ENCODE data around the gene OR51T1. TPM values are rescaled to one million over a fixed set of nuclear protein-coding genes. Genes with fewer than 3 reads are reported as not detected.

Gene OR51T1
- total RNA-seq, 4 donors from 2014 or later = not detected

DNA sequence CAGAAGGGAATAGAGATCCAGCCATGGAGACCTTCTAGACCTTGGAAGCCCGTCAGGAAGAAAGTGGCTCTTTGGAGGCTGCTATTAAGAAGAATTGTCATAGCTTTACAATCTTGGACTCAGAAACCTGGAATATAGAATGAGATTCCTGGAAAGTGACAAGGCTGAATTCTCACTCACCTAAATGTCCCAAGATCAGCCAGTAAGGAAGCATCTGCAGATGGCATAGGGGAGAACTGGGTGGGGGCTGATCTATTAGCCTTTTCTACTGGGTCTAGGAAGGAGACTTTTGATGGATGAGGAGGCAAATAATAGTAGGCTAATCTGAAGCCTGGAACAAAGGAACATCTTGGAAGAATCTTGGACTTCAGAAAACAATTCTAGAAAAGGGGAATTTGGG, 42.5 kb downstream of the OR51T1 start, which contains the start of gene OR51G1:
OR51G1 (minus strand) TSS at position 101 of the 400 bp plus-strand sequence; CDS start at position 101, 0 bp downstream.
- no peak for TF ChIP-seq POLR2A (IDR thresholded peaks at IDR 0.05; ENCODE audit: low read depth)
- WGBS = 89% methylated on average over 1 of the region's 1 CpG
- H3K36me3 ChIP-seq = no peaks in the 10 kb centered on the region
- H3K4me3 ChIP-seq = no peak within 1 kb of the TSS
- H3K27ac ChIP-seq (replicated peaks in 1 of 4) = no peak within 1 kb of the TSS
- no peaks in the 10 kb centered on the region for H3K27me3 ChIP-seq
- H3K9me3 ChIP-seq = no peaks in the 10 kb centered on the region
- intact Hi-C loops (cut with DNase I) = no loop called here
- no peaks in the 10 kb centered on the region for H3K4me1 ChIP-seq
- no peak for DNase-seq (ENCODE audit: extremely low spot score)

DNA sequence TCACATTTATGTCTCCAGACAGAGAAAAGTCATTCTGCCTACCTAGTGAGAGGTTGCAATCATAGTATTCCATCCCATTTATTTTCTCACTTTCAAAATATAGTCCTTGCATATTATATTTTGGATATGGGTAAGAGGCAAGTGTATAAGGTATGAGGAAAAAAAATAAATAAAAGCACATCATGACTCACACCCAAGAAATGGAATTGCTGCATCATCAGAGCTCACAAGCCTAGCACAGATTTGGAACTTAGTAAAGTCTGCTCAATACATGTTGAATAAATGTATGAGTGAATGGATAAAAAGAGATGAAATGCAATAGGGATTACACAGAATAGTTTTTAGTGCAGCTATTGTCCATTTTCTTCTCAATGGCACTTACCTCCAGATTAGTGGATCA, 44.9 kb downstream of the OR51T1 start:
- intact Hi-C loops (cut with DNase I) = no loop called here
- H3K36me3 ChIP-seq = no peaks in the 10 kb centered on the region
- TF ChIP-seq, protein P1, sequence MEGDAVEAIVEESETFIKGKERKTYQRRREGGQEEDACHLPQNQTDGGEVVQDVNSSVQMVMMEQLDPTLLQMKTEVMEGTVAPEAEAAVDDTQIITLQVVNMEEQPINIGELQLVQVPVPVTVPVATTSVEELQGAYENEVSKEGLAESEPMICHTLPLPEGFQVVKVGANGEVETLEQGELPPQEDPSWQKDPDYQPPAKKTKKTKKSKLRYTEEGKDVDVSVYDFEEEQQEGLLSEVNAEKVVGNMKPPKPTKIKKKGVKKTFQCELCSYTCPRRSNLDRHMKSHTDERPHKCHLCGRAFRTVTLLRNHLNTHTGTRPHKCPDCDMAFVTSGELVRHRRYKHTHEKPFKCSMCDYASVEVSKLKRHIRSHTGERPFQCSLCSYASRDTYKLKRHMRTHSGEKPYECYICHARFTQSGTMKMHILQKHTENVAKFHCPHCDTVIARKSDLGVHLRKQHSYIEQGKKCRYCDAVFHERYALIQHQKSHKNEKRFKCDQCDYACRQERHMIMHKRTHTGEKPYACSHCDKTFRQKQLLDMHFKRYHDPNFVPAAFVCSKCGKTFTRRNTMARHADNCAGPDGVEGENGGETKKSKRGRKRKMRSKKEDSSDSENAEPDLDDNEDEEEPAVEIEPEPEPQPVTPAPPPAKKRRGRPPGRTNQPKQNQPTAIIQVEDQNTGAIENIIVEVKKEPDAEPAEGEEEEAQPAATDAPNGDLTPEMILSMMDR (IDR thresholded peaks at IDR 0.05) = no peak
- TF ChIP-seq POLR2AphosphoS5 (IDR thresholded peaks at IDR 0.05) = no peak
- no peak for TF ChIP-seq POLR2A (IDR thresholded peaks at IDR 0.05; ENCODE audit: low read depth)
- TF ChIP-seq EP300 (IDR thresholded peaks at IDR 0.05) = no peak
- no peak overlapping the region for H3K27ac ChIP-seq (replicated peaks in 1 of 4)
- no peak for DNase-seq (ENCODE audit: extremely low spot score)
- H3K4me3 ChIP-seq = no peak overlapping the region
- H3K4me1 ChIP-seq = no peaks in the 10 kb centered on the region
- no peaks in the 10 kb centered on the region for H3K27me3 ChIP-seq
- no peaks in the 10 kb centered on the region for H3K9me3 ChIP-seq

Other genes with a start within 250 kb of the OR51T1 start
- not detected for gene OR51D1, start 244.4 kb upstream of the OR51T1 start, total RNA-seq
- gene OR51E1, start 237.9 kb upstream of the OR51T1 start, total RNA-seq = 1 to 10 TPM in 2 of 4 donors, under 1 TPM in 1, not detected in 1; 0.33 to 1.3 (median 1.2) TPM
- 1 to 10 TPM in 2 of 4 donors, under 1 TPM in 2; under 0.01 to 1.8 (median 0.72) TPM for gene OR51E2, start 184.0 kb upstream of the OR51T1 start, total RNA-seq
- gene MMP26, start 177.1 kb upstream of the OR51T1 start, total RNA-seq = not detected
- not detected for gene OR51F1, start 112.0 kb upstream of the OR51T1 start, total RNA-seq
- not detected for gene OR52R1, start 77.5 kb upstream of the OR51T1 start, total RNA-seq
- gene OR51F2, start 60.6 kb upstream of the OR51T1 start, total RNA-seq = not detected
- gene OR51S1, start 32.7 kb upstream of the OR51T1 start, total RNA-seq = not detected
- not detected for gene OR51A7, start 21.9 kb downstream of the OR51T1 start, total RNA-seq
- not detected for gene OR51G2, start 37.5 kb downstream of the OR51T1 start, total RNA-seq
- not detected for gene OR51G1, start 42.4 kb downstream of the OR51T1 start, total RNA-seq
- gene OR51A4, start 65.7 kb downstream of the OR51T1 start, total RNA-seq = not detected
- gene OR51A2, start 73.8 kb downstream of the OR51T1 start, total RNA-seq = not detected
- not detected for gene OR51L1, start 113.0 kb downstream of the OR51T1 start, total RNA-seq
- gene OR52J3, start 164.6 kb downstream of the OR51T1 start, total RNA-seq = not detected
- not detected for gene OR52E2, start 177.7 kb downstream of the OR51T1 start, total RNA-seq
- gene OR52E1, start 187.7 kb downstream of the OR51T1 start, total RNA-seq = not detected